NCI-H2029 (cell line): ENCODE data around the gene ADD3.

ENCODE experiments used
- DNase-seq: peaks from one replicate; lab custom pipeline; 2025; lab: John Stamatoyannopoulos, UW

The ADD3 gene

DNA sequence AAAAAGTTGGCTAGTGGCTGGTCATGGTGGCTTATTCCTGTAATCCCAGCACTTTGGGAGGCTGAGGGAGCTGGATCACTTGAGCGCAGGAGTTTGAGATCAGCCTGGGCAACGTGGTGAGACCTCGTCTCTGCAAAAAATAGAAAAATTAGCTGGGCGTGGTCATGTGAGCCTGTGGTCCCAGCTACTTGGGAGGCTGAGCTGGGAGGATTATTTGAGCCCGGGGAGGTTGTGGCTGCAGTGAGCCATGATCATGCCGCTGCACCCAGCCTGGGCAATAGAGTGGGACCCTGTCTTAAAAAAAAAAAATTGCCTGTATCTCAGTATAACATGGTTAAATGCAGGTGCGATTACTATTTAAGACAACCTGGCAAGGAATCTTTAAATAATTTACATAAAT, 61.0 kb downstream of the ADD3 start:
- DNase-seq: no peak

- DNase-seq: no peak
Observed at GRCh38 chr10:110069502-110069982, 61.8 kb downstream of the ADD3 start.

- DNase-seq: no peak
Observed at GRCh38 chr10:110073896-110074295, 66.1 kb downstream of the ADD3 start.

DNA sequence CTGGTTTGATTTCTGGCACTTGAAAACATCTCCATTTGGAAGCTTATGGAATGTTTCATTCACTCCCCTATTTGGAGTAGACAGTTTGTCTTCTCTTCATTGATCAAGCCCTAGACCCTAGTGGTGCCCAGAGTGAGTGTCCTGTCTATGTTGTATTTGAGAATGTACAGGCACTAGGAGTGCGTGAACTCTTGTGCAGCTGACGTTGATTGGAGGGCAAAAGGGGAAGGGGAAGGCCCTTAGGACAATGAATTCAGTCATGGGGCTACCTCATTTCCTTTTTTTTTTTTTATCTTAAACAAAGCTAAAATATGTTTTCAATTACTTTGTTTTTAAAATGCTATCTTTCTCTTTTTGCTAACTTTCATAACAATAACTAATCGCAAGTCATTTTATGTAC, 66.5 kb downstream of the ADD3 start:
- DNase-seq: no peak

GRCh38 chr10:110074758-110075671, 67.2 kb downstream of the ADD3 start:
- DNase-seq: no peak

DNA sequence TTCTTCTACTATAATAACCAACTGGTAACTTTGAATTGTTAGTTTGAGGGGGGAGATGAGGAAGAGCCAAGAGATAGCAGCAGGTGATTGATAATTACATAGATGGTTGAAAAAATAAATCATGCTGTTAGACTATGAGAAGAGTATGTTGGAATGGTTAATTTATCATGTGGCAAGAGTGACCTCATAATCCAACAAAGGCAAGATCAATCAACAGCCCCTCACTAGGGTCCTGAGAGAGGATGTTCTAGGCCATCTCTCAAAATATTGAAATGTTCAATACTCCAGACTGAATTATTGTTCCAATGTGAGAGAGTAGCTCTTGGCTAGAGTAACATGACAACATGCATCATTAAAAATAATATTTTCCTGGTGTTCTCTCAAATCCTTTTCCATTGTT, 67.9 kb downstream of the ADD3 start:
- no peak for DNase-seq

DNA sequence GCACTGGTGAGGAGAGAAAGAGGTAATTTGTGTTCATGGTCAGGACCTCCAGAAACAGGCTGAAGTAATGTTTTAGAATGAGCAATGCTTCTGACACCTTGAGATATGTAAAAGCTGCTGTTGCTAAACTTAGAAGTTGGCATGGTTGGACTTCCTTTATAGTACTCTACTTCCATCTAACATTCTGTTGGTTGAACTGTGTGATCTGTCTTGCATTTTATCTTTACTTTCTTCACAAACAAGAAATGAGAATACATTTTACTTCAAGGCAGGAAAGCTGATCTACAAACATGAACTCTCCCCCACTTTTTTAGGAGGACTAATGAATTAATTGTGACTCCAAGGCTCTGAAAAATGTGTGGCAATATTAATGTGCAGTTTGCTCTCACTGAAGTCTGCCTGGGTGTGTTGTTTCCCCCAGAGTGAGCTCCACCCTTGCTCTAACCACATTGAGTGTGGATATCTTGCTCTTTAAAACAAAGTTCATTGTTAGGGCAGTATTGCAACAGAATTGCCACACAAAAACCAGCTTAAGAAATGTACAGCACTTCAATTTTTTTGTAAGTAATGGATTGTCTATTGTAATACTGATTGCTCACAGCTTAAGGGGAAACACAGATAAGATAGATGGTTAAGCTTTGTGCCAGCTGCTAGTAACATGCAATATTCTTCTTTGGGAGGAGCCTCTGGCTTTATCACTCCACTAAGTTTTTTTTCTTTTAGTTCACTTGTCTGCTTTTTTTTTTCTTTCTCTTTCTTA, 69.0 kb downstream of the ADD3 start:
- no peak for DNase-seq

- no peak for DNase-seq
Observed at GRCh38 chr10:110077436-110078130, 69.8 kb downstream of the ADD3 start.

DNA sequence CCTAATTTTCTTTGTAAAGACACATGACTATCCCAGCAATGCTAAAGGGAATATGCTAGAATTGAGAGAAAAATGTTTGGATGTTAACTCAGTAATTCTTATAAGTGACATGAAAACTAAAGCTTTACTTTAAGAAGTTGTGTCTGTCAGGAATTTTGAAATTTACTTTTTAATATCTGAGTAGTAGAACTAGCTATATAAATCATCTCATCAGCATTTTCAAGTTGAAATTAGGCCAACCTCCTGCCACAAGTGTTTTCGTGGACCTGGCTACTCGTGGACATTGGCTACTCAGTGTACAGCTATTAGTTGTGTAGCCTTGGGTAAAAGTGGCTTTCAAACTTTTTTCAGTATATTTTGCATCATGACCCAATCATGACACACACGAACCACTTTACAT, 70.5 kb downstream of the ADD3 start:
- DNase-seq: no peak

- peak; percentile 16 for DNase-seq
Observed at GRCh38 chr10:110081911-110082310, 74.1 kb downstream of the ADD3 start.

DNA sequence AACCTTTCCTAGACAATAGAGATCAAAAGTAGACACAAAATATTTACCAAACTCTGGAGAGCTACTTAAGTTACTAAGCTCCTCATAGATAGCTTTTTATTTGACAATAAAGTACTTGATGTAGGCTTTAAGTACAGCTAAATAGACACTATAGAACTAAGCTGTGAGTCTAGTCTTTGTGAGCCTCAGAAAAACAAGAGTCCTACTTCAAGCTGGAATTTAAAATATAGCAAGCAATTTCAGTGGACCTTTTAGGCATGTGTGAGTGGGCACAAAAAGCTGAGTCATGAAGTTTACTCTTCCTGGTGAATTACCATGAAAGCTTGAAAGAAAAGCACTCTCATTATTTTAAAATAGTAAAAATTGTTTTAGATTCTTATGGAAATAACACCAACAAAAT, 76.1 kb downstream of the ADD3 start:
- peak; percentile 18 for DNase-seq

- no peak for DNase-seq
Observed at GRCh38 chr10:110087682-110088081, 79.9 kb downstream of the ADD3 start.

DNA sequence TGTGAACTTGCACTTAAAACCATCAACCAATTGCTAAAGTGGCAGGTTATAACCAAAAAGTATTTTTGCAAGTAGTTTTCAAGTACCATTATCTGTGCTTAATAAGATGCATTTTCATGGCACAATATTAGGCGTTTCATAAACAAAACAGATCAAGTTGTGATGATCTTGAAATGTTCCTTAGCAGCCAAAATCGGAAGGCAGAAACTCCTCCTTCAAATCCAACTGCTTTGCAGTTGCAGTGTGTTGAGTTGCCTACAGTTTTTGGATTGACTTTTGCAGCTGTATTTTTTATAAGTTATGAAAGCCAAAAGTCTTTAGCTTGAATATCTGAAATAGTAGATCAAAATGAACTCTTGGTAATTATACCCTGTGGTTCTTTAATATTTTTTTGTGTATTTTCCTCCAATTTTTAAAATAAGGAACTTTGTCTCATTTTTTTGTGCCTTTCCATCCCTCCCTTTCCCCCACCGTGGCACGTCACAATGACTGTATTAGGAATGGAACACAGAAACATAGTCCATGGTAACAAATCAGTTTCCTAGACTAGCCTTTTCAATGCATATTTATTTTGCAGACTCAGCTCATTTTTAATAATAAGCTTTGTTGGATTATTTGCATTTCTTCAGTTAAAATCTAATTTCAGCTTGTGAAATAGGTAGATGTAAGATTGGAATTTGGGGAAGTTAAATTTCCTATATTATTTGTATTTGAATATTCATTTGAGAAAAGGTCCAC, 80.8 kb downstream of the ADD3 start:
- no peak for DNase-seq

DNA sequence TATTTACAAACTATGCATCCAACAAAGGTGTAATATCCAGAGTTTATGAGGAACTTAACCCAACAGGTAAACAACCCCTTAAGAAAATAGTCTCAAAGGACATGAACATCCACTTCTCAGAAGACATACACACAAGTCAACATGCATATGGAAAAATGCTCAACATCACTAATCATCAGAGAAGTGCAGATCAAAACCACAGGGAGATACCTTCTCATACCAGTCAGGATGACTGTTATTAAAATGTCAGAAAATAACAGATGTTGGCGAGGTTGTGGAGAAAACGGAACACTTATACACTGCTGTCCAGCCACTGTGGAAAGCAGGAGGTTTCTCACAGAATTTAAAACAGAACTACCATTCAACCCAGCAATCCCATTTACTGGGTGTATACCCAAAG, 84.0 kb downstream of the ADD3 start:
- no peak for DNase-seq

DNA sequence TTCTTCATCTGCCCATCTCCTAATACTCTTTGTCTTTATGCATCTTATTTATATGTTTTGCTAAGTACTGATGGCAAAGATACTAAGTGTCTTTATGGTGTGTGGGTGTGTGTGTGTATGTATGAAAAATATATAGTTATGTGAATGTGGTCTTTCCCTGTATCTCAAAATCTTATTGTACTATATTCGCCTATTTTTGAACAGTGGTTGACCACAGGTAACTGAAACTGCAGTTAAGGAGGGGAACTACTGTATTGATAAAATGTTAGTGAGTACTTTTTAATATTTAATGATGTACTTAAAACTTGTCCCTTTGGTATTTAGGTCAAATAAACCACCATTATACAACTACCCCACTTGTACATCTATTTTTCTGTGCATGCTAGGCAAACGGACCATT, 85.9 kb downstream of the ADD3 start:
- DNase-seq: no peak

GRCh38 chr10:110094786-110095185, 87.0 kb downstream of the ADD3 start:
- no peak for DNase-seq

DNA sequence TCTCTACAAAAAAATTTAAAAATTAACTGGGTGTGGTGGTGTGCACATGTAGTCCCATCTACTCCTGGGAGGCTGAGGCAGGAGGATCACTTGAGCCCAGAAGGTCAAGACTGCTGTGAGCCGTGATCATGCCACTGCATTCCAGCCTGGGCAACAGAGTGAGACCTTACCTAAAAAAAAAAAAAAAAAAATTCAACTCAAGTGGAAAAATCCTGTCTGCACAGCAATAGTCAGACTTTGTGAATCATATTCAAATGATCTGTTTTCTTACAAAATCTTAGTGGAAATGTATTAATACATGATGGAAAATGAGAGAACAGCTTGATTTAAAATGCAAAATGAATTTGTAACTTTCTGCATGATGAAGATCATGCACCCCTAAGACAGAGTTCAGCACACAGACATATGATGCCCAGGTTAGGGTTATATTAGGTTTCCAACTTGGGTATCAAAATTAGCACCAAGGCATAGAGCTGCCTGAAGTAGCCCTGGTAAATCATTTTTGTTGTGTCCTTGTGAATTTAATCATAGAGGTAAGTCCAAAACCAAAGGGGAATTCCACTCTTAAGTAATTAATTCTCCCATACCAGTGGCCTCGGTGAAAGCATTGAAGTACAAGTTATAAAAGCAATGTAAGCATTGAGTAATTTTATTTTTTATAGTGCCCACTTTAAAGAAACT, 93.8 kb downstream of the ADD3 start:
- no peak for DNase-seq

- no peak for DNase-seq
Observed at GRCh38 chr10:110103921-110104461, 96.2 kb downstream of the ADD3 start.

DNA sequence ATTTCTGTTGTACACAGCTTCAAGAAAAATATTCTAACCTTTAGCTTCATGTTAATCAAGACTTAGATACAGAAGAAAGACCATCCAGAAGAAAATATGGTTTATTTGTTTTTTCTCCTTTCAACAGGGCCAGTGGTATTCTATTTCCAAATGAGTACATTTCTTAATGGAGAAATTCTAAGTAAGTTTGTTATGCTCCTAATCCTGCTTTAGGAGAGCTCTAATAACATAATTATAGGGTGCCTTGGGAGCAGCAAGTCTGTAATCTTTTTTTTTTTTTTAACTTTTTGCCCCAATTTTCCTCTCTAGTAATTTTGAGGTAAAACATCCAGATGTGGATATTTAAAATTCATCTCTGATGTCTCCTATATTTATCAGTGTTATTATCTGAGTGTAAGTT, 98.1 kb downstream of the ADD3 start:
- no peak for DNase-seq

- DNase-seq: no peak
Observed at GRCh38 chr10:110107430-110107829, 99.6 kb downstream of the ADD3 start.

DNA sequence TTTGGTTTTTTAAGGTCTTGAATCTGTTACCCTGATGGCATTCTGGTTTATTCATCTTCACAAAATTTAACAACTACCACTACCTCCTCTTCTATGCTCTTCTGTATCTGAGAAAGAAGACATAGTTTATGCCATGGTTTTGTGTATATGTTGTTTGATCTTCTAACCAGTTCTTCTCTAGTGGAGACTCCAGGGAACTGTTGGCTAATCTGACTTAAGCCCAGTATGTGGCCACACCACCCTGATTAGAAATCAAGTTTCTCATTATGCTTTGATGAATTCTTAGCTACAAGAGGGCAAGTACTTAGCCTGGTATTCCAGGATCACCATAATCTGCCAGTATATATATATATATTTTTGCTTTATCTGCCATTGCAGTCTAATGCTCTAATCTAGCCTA, 100.1 kb downstream of the ADD3 start:
- no peak for DNase-seq
